Stimulated activated CD4-positive, alpha-beta T cell treated with anti-CD3 and anti-CD28 coated beads, Interleukin-2, amount 100 ng/mL, for 24 hours (primary cell): ENCODE data around the gene PACS2.

Source experiments
- DNase-seq, 2 donors: peaks; one replicate each; pipeline ENCODE4 v3.0.0-alpha.2; 2020

Gene PACS2

GRCh38 chr14:105412771-105413543 is 98.4 kb downstream of the PACS2 start:
- no peak for DNase-seq

GRCh38 chr14:105413544-105413886 is 99.0 kb downstream of the PACS2 start:
- no peak for DNase-seq

DNA sequence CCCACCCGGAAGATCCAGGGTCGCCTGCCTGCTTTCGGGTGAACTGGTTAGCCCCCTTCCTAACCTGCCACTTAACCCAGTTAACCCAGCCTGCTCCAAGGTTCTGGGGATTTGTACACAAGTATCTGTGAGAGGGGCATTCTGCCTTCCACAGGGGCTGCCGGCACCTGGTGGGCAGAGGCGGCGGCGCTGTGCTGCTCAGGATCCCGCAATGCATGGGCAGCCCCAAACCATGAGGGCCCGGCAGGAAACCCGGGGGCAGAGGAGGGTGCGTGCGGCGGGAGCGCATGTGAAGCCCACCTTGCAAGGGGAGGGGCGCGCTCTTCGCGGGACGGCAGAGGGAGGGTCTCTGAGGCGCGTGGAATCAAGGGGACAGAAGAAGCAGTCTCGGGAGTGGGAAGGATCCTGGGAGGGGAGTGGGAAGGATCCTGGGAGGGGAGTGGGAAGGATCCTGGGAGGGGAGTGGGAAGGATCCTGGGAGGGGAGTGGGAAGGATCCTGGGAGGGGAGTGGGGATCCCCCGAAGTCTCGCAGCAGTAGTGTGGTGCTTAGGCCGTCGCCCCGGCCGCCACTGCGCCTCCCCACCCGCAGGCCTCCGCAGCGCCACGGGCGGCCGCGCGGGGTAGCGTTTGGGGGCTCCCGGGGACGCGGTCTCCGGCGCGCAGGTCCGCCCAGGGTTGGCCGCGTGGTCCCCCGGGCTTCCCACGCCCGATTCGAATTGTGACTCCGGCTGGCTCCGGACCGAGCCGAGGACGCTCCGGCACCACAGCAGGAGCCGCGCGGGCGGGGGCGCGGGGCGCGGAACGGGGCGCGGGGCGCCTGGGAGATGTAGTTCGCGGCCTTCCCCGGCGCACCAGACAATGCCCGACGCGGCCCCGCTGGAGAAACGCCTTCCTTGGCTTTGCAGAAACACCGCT is 100.2 kb downstream of the PACS2 start:
- peak; percentile 73 to 75 for DNase-seq

DNA sequence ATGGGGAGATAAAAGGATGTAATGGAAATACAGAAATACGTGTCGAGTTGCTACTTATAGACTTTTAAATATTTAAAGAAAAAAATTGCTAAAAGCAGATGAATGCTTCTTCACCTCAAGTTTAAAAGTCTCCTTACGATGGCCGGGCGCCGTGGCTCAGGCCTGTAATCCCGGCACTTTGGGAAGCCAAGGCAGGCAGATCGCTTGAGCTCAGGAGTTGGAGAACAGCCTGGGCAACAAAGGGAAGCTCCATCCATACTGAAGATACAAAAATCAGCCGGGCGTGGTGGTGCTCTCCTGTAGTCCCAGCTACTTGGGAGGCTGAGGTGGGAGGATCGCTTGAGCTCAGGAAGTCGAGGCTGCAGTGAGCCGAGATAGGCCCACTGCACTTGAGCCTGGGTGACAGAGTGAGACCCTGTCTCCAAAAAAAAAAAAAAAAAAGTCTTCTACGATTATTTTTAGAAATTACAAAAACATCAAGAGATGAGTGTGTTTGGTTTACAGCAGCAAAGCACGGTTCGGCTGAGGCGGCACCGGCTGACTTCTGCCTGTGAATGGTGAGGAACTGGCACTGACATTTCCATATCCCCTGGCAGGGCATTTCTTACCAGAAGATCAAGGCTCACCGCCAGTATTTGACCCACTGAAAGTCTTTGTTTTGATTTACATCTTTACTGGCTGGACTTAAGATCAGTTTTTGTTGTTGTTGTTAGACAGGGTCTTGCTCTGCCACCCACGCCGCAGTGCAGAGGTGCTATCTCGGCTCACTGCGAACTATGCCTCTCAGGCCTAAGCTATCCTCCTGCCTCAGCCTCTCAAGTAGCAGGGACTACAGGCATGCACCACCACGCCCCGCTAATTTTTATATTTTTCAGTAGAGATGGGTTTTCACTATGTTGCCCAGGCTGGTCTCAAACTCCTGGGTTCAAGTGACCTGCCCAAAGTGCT is 101.2 kb downstream of the PACS2 start:
- no peak for DNase-seq

GRCh38 chr14:105416671-105417070 is 102.1 kb downstream of the PACS2 start:
- no peak for DNase-seq

DNA sequence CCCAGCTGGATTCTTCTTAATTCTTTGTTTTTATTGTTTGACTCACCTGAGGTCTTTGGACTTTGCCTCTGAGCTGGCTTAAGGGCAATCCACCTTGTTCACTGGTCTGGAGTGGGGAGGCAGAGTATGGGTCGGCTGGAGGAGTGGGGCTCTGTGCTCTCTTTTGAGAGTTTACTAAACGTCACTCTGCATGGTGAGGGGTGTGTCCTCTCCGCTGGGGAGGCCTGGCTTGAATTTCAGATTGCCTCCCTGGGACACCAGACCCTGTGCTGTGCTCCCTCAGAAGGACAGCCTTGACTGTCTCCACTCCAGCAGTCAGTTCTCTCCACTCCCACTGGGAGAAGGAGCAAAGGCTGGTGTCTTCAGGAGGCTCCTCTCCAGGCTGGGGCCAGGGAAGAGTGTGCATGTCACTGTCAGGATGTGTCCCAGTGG is 103.2 kb downstream of the PACS2 start:
- DNase-seq, result no peak

- DNase-seq, result no peak
Observed at GRCh38 chr14:105418269-105419194, 104.0 kb downstream of the PACS2 start.

DNA sequence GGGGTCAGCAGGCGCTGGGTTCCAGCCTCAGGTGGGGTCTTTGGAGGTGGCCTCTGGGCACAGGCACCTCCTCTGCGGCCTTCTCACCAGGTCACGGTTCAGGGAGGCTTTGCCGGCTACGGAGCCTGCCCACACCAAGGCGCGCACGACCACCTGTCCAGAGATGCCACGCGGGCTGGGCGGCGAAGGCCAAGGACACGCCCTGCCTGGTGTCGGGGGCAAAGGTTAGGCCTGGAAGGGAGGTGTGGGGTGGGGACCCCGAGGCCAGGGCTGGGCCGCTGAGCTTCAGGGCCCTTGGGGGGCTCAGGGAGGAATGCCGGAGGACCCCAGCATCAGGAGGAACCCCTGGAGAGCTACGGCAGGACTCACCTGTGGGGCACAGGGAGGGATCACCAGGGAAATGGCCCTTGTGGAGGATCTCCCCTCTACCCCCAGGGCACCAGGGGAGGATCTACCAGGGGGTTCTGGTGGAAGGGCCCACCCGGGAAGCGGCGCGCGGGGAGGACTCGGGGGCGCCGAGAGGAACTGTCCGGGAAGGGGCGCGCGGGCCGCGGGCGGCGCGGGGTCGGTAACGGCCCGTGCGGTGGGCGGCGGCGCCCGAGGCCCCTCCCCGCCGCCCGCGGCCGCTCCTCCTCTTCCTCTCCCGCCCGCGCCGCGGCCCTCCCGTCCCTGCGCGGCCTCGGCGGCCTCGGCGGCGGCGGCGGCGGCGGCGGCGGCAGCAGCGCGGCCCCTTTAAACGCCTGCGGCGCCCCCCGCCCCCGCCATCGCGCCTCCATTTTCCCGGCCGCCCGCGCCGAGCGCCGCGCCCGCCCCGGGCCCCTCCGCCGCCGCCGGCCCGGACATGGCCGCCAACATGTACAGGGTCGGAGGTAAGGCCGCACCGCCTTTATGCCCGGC is 104.9 kb downstream of the PACS2 start, which contains the start of gene MTA1:
Gene MTA1 (plus strand): TSS at position 633 of the 897 bp plus-strand sequence. CDS start 209 bp downstream, at position 842.
- peak; percentile 57 to 65 for DNase-seq

DNA sequence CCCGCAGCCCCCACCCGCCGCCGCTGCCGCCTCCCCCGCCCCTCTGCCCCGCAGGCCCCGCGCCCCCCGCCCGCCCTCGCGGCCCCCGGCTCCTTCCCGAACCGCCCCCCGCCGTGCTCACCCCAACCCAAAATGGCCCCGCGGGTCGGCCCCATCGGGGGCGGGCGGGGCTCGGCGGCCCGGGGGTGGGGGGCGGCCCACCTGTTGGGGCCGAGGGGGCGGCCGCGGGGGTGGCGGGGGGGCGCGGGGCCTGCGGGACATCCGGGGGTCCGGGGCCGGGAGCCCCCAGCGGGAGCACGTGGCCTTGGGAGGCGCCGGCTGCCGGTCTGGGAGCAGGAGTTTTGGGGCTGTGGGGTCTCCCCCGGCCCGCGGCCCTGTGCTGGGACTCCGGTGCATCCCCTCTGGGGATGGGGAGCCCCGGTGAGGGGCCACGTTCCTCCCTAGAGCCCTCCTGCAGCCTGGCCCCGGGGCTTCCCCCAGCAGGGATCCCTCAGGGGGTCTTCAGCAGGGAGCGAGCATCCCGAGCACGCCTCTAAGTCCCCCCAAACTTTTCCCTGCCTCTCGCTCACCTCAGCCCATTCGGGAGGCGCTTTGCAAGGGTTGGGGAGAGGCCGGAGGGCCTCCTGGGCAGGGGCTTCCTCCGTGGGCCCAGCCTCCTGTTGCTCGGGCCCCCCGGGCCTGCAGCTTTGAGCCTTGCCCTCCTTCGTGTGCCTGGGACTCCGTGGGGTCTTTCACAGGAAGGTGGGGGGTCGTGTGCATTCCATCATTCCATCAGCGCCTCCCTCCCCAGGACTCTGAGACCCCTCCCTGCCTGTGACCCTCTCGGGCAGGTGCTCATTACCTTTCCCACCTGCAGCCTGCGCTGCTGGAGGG is 105.8 kb downstream of the PACS2 start:
- DNase-seq, result no peak

DNA sequence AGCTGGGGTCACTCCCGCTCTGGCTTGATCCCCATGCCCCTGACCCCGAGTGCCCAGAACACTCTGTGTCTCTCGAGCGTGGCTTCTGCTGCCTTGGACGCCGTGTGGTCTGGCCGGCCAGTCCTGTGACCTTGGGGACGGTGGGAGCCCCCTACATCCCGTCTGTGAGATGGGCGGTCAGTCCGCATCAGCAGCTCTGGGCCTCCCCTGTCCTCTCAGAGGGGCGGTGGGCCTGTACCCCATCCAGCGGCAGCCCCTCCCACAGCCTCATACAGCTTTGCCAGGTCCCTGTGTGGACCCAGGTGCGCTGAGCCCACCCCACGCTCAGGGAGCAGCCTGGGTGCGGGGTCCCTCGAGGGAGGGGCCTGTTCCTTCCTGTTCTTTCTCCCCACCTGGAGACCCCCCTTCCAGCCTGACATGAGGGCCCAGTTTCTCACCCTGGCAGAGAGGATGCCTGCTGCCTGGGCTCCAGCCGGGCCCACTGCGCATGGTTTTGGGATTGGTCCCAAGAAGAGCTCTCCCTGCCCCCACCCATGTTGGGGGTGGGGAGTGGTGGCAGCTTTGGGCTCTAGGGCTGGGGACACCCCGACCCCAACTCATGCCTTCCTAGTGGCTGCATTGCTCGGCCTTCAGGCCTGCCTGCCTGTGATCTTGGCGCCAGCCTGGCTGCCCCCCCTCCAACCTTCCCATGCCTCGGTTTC is 106.6 kb downstream of the PACS2 start:
- DNase-seq, result no peak

DNA sequence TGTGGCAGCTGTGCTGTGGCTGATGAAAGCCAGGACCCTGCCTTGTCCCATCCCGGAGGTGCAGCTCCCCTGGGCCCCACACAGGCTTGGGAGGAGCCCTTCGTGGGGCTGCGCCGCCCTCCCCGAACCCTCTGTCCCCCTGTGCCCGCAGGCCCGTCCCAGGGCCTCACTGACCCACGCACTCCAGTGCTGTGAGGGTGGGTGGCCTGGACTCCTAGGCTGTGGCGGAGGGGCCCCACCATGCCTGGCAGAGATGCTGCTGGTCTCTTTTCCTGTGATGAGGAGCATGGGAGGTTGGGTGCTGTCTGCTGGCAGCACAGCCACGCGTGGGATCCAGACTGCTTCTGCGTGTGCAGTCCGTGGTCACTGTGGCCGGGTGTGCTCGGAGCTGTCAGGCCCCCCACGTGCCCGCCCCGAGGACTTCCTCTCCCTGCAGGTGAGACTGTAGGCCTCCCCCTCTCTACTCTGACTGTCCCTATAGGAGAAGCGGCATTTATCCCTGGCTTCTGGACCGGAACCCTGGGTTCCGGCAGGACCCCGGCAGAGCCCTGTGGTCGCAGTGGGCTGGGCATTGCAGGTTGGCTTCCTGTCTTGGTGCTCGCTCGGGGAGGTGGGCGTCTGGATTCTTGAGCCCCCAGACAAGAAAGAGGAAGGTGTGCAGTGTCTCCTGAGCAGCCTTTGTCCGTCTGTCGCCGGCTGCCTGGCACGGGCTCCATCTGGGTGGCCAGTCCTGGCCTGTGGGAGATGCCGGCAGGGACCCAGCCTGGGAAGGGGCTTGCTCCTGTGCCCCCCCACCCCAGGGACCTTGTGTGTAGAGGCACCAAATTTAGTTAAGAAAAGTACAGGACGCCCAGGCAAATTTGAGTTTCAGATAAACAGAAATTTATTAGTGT is 107.4 kb downstream of the PACS2 start:
- DNase-seq, result no peak

- DNase-seq, result no peak
Observed at GRCh38 chr14:105422695-105423487, 108.3 kb downstream of the PACS2 start.

GRCh38 chr14:105423488-105424195 is 109.1 kb downstream of the PACS2 start:
- no peak for DNase-seq

GRCh38 chr14:105424861-105425260 is 110.3 kb downstream of the PACS2 start:
- no peak for DNase-seq

DNA sequence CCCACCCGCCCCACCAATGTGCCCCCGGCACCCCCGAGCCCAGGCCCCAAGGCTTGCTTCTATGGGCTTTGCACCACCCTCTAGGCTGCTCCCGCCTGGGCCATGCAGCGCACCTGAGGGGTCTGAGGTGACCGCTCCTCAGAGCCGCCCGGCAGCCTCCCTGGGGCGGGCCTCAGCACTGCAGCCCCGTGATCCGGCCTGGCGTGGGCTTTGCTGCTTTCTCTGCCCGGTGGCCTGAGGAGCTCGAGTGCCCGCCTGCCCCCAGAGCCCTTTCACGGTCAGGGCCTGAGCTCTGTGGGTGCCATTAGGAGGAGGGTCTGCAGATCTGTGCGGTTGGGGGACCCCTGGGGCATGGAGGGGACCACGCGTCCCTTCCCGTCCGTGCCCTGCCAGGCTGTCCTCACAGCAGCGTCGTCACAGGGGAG is 111.3 kb downstream of the PACS2 start:
- DNase-seq, result no peak
